ENCODE data around the gene FBXL4.

Gene FBXL4

GRCh38 chr6:98848539-98849242 lies 99.1 kb downstream of the FBXL4 start:
- H3K9me3 ChIP-seq (ENCODE audit: control insufficient read depth, low read length): no peaks in the 10 kb centered on the region
- H3K4me1 ChIP-seq (ENCODE audit: control insufficient read depth, insufficient read depth, low read length): no peaks in the 10 kb centered on the region
- peaks cover 43% of the 10 kb centered on the region for H3K27me3 ChIP-seq (ENCODE audit: control insufficient read depth, insufficient read depth, low read length, poor library complexity, severe bottlenecking)
- WGBS, 2 experiments: 74 to 80% methylated on average over 18 of the region's 18 CpGs
- peak overlapping the region; percentile 33 for H3K4me3 ChIP-seq (ENCODE audit: insufficient read depth, low read depth, low read length)
- no peak overlapping the region for H3K27ac ChIP-seq (ENCODE audit: insufficient read depth, low read depth, low read length, poor library complexity, severe bottlenecking)
- no peaks in the 10 kb centered on the region for H3K36me3 ChIP-seq (ENCODE audit: control insufficient read depth, insufficient read depth, low read length)

DNA sequence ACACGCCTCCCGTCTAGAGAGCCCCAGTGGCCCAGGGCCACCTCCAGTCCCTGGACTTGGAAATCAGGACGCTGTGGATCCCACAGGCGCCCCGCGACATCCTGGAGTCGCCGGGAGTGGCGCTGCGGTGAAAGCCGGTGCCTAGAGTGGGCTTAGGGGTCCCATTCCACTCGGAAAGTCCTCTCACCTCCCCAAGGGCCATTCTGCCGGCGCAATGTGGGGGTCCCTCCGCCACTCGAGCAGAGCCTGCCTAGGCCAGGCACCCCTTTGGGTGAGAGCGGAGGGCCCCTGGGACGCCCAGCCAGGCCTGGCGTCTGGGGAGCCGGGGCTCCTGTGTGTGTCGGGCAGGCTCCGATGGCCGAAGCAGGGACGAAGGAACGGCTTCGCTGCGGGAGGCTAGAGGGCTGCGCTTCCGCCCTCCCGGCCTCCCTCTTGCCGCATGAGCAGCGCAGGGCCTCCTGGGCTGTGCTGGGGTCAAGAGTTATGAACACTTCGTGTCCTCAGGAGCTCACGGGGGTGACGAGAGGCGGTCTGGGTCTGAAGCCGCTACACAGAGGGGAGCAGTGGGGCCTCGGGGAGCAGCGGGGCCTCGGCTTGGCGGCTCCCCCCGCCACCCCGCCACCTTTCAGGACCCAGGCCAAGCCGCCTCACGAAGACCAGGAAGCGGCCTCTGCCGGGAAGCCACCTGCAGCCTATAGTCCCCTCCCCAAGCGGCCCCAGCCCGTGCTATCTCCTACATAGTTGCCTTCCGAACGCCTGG lies 99.8 kb downstream of the FBXL4 start:
- Histone ChIP-seq H3K27ac (ENCODE audit: insufficient read depth, low read depth, low read length, poor library complexity, severe bottlenecking) (no peak overlapping the region), H3K4me1 (ENCODE audit: control insufficient read depth, insufficient read depth, low read length) (peaks cover 5% of the 10 kb centered on the region), H3K27me3 (ENCODE audit: control insufficient read depth, insufficient read depth, low read length, poor library complexity, severe bottlenecking) (peaks cover 50% of the 10 kb centered on the region), H3K4me3 (ENCODE audit: insufficient read depth, low read depth, low read length) (peak overlapping the region; percentile 33), H3K9me3 (ENCODE audit: control insufficient read depth, low read length) (no peaks in the 10 kb centered on the region), H3K36me3 (ENCODE audit: control insufficient read depth, insufficient read depth, low read length) (no peaks in the 10 kb centered on the region)
- WGBS, 2 experiments: 33 to 44% methylated on average over 51 of the region's 51 CpGs

GRCh38 chr6:98847416-98847778 lies 100.3 kb downstream of the FBXL4 start:
- peaks cover 56% of the 10 kb centered on the region for H3K27me3 ChIP-seq (ENCODE audit: control insufficient read depth, insufficient read depth, low read length, poor library complexity, severe bottlenecking)

GRCh38 chr6:98846021-98846380 lies 101.7 kb downstream of the FBXL4 start:
- H3K36me3 ChIP-seq (ENCODE audit: control insufficient read depth, insufficient read depth, low read length): no peaks in the 10 kb centered on the region
- no peaks in the 10 kb centered on the region for H3K9me3 ChIP-seq (ENCODE audit: control insufficient read depth, low read length)
- no peak overlapping the region for H3K27ac ChIP-seq (ENCODE audit: insufficient read depth, low read depth, low read length, poor library complexity, severe bottlenecking)
- WGBS, 2 experiments: 61 to 62% methylated on average over 3 of the region's 3 CpGs
- no peak overlapping the region for H3K4me3 ChIP-seq (ENCODE audit: insufficient read depth, low read depth, low read length)
- peaks cover 70% of the 10 kb centered on the region for H3K27me3 ChIP-seq (ENCODE audit: control insufficient read depth, insufficient read depth, low read length, poor library complexity, severe bottlenecking)
- peaks cover 19% of the 10 kb centered on the region for H3K4me1 ChIP-seq (ENCODE audit: control insufficient read depth, insufficient read depth, low read length)

More at GRCh38 chr6:98847416-98847778, 100.3 kb downstream of the FBXL4 start:
- Histone ChIP-seq H3K27ac (ENCODE audit: insufficient read depth, low read depth, low read length, poor library complexity, severe bottlenecking) (no peak overlapping the region), H3K9me3 (ENCODE audit: control insufficient read depth, low read length) (no peaks in the 10 kb centered on the region), H3K36me3 (ENCODE audit: control insufficient read depth, insufficient read depth, low read length) (no peaks in the 10 kb centered on the region), H3K4me1 (ENCODE audit: control insufficient read depth, insufficient read depth, low read length) (peaks cover 8% of the 10 kb centered on the region), H3K4me3 (ENCODE audit: insufficient read depth, low read depth, low read length) (peak overlapping the region; percentile 33)
- WGBS, 2 experiments: 51 to 53% methylated on average over 11 of the region's 11 CpGs

DNA sequence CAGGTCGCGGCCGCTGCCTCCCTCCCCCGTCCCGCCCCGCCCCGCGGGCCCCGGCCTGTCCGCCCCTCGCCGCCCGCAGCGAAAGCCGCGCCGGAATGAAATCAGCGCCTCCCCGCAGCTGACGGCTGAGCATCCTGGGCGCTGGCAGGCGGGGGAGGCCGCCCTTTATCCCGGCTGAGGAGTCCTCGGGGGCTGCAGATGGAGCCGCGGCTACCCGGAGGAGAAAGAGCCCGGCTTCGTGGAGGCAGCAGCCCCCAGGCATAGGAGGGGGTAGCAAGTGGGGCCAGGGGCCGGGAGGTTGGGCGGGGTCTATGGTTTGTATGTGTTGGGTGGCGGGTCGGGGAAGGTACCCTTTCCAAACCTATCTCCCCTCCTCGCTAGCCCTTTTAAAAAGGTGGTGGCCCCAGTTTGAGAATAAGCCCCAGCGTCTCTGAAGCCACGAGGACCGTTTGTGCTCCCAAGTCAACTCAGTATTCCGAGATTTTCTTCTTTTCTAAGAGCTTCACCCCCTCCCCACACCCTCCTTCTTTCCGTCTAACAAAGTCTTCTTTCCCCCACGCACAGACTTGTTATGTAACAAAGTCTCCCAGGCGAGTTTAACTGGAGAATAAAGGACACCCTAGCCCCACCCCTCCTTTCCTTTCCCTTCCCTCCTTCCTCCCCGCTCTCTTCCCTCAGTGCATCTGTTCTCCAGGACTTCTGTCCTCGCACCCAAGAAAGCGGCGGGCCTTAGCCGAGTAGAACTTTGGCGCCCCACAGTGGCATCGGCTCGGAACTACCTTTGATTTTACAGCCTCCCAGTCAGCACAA lies 102.3 kb downstream of the FBXL4 start:
- WGBS, 2 experiments: 0% methylated on average over 49 to 50 of the region's 50 CpGs
- H3K4me3 ChIP-seq (ENCODE audit: insufficient read depth, low read depth, low read length): peak overlapping the region; percentile 34

DNA sequence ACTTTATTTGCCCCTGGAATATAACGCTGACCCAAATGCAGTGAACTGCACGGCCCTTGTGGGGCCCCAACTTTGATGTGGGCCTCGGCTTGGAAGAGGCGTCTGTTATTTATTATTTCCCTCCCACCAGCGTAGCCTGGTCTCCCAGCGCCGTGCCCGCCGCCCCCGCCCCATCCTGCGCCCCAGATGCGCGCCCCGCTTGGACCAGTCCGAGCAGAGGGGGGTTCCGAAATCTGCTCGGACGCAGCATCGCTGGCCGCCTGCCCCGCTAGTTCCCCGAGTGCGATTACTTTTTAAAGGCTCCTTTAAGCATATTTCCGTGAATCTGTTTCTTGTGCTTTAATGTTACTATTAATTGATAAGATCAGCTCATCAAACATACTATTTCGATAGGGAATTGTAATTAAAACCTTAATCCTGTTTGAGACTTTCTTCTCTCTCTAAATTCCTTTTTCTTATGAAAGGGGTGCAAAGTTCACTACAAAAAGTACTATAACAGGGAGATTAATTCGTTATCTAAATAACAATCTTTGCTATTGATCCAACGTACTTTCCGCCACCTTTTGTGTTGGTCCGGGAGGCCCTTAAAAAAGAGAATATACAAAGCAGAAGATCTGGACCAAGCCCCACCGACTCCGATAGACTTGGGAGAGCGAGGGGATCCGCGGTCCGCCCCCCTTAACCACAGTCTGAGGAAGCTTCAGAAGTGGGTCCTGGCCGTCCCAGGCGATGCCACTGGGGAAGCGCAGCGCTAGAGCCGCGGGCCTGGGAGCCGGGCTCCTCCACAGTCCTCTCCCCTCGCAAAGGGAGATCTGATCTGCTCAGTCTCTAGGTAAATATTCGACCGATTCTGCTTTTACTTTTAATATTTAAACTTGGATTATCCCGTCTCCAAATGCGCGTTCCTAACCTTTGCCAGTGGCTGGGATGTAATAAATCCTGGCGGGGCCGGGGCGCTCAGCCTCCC lies 103.2 kb downstream of the FBXL4 start:
- Histone ChIP-seq H3K9me3 (ENCODE audit: control insufficient read depth, low read length) (no peaks in the 10 kb centered on the region), H3K27me3 (ENCODE audit: control insufficient read depth, insufficient read depth, low read length, poor library complexity, severe bottlenecking) (peaks cover 85% of the 10 kb centered on the region), H3K27ac (ENCODE audit: insufficient read depth, low read depth, low read length, poor library complexity, severe bottlenecking) (peak overlapping the region; percentile 86), H3K36me3 (ENCODE audit: control insufficient read depth, insufficient read depth, low read length) (no peaks in the 10 kb centered on the region), H3K4me3 (ENCODE audit: insufficient read depth, low read depth, low read length) (peak overlapping the region; percentile 34), H3K4me1 (ENCODE audit: control insufficient read depth, insufficient read depth, low read length) (peaks cover 19% of the 10 kb centered on the region)
- 1% methylated on average over 48 to 50 of the region's 51 CpGs for WGBS, 2 experiments

More for the DNA sequence above, 102.3 kb downstream of the FBXL4 start:
- H3K9me3 ChIP-seq (ENCODE audit: control insufficient read depth, low read length): no peaks in the 10 kb centered on the region
- H3K27me3 ChIP-seq (ENCODE audit: control insufficient read depth, insufficient read depth, low read length, poor library complexity, severe bottlenecking): peaks cover 76% of the 10 kb centered on the region
- H3K4me1 ChIP-seq (ENCODE audit: control insufficient read depth, insufficient read depth, low read length): peaks cover 19% of the 10 kb centered on the region
- H3K27ac ChIP-seq (ENCODE audit: insufficient read depth, low read depth, low read length, poor library complexity, severe bottlenecking): peak overlapping the region; percentile 86
- no peaks in the 10 kb centered on the region for H3K36me3 ChIP-seq (ENCODE audit: control insufficient read depth, insufficient read depth, low read length)

- peaks cover 19% of the 10 kb centered on the region for H3K4me1 ChIP-seq (ENCODE audit: control insufficient read depth, insufficient read depth, low read length)
- H3K9me3 ChIP-seq (ENCODE audit: control insufficient read depth, low read length): no peaks in the 10 kb centered on the region
- 0 to 1% methylated on average over 48 to 49 of the region's 53 CpGs for WGBS, 2 experiments
- H3K36me3 ChIP-seq (ENCODE audit: control insufficient read depth, insufficient read depth, low read length): no peaks in the 10 kb centered on the region
- H3K27ac ChIP-seq (ENCODE audit: insufficient read depth, low read depth, low read length, poor library complexity, severe bottlenecking): peak overlapping the region; percentile 52
- H3K27me3 ChIP-seq (ENCODE audit: control insufficient read depth, insufficient read depth, low read length, poor library complexity, severe bottlenecking): peaks cover 88% of the 10 kb centered on the region
- peak overlapping the region; percentile 34 for H3K4me3 ChIP-seq (ENCODE audit: insufficient read depth, low read depth, low read length)
These were observed 104.2 kb downstream of the FBXL4 start for GRCh38 chr6:98843271-98844243.

GRCh38 chr6:98842342-98843180 lies 105.2 kb downstream of the FBXL4 start:
- 3% methylated on average over 44 of the region's 44 CpGs for WGBS, 2 experiments
- Histone ChIP-seq H3K27me3 (ENCODE audit: control insufficient read depth, insufficient read depth, low read length, poor library complexity, severe bottlenecking) (peaks cover 88% of the 10 kb centered on the region), H3K27ac (ENCODE audit: insufficient read depth, low read depth, low read length, poor library complexity, severe bottlenecking) (no peak overlapping the region), H3K4me1 (ENCODE audit: control insufficient read depth, insufficient read depth, low read length) (peaks cover 19% of the 10 kb centered on the region), H3K36me3 (ENCODE audit: control insufficient read depth, insufficient read depth, low read length) (no peaks in the 10 kb centered on the region), H3K4me3 (ENCODE audit: insufficient read depth, low read depth, low read length) (peak overlapping the region; percentile 34), H3K9me3 (ENCODE audit: control insufficient read depth, low read length) (no peaks in the 10 kb centered on the region)
